HCT116 (cell line): Measurements from ENCODE around the gene RPRD1B. TPM values are rescaled to one million over a fixed set of nuclear protein-coding genes. Genes with fewer than 3 reads are reported as not detected.

Source experiments
- ATAC-seq: fragments of 200-7000 bp; cut with Tn5 transposase; 2 replicates; pipeline ENCODE4 v1.9.1; 2020; ENCODE audit warnings: mild to moderate bottlenecking, moderate library complexity
- BruUV-seq: library from RNA; stranded (reverse); fragments of 400-500 nt; replicated peaks from 2 replicates; lab custom pipeline; 2021; lab: Mats Ljungman, UMichigan
- CTCF ChIA-PET: fragments of 300-600 bp; sonication (Branson Sonifier 250); formaldehyde crosslinking; loops from one replicate; lab custom pipeline; 2021; ENCODE audit warnings: antibody characterized with exemption; lab: Charles Lee
- POLR2A ChIA-PET: fragments of 300-600, 350-600 bp; sonication (Branson Sonifier 250); formaldehyde crosslinking; loops from one replicate; lab custom pipeline; 2021; ENCODE audit warnings: antibody characterized with exemption; lab: Charles Lee
- RAD21 ChIA-PET, 2 experiments: fragments of 300-600 bp; sonication (Branson Sonifier 250); formaldehyde crosslinking; loops; one replicate each; lab custom pipeline; 2023; ENCODE audit warnings: low total read pairs in 2 of 2; ENCODE audit not compliant: uncharacterized antibody in 2 of 2, unreplicated experiment in 2 of 2, low non-redundant PET in 1 of 2; lab: Charles Lee
- DNase-seq: peaks from one replicate; pipeline ENCODE4 v3.0.0-alpha.2; 2010; ENCODE audit warnings: low read depth, low spot score
- H2AFZ ChIP-seq: fragments of 200-600 bp; shearing (Covaris generic), sonication (generic); 2 replicates; pipeline ENCODE4 v1.6.1; 2017; ENCODE audit warnings: low read depth, mixed run types, mixed read lengths, antibody characterized with exemption, low read length; ENCODE audit not compliant: poor library complexity, severe bottlenecking
- H3K27ac ChIP-seq: 2 replicates; pipeline ENCODE4 v1.5.1; 2012; ENCODE audit warnings: low read depth, low read length
- H3K27me3 ChIP-seq: fragments of 200-600 bp; sonication (generic); 2 replicates; pipeline ENCODE4 v1.6.1; 2016; ENCODE audit warnings: mixed run types, low read length, mixed read lengths; ENCODE audit not compliant: insufficient read depth
- H3K36me3 ChIP-seq, 2 experiments: fragments of 200-500 bp in 1 of 2; fragments of 200-600 bp in 1 of 2; sonication (Bioruptor generic) in 1 of 2; sonication (generic) in 1 of 2; 2 replicates each; pipeline versions ENCODE4 v1.5.1 to v1.6.1; 2014 to 2016; ENCODE audit warnings: low read length in 2 of 2, inconsistent platforms in 1 of 2, mixed read lengths in 1 of 2, mixed run types in 1 of 2; ENCODE audit not compliant: insufficient read depth in 2 of 2, control insufficient read depth in 1 of 2
- H3K4me1 ChIP-seq, 2 experiments: fragments of 200-600 bp in 1 of 2; sonication (generic) in 1 of 2; 2 replicates each; pipeline versions ENCODE4 v1.5.1 to v1.6.1; 2012 to 2017; ENCODE audit warnings: low read length in 2 of 2, inconsistent platforms in 1 of 2, mild to moderate bottlenecking in 1 of 2, mixed read lengths in 1 of 2, mixed run types in 1 of 2, moderate library complexity in 1 of 2; ENCODE audit not compliant: insufficient read depth in 2 of 2, control insufficient read depth in 1 of 2
- H3K4me2 ChIP-seq: fragments of 200-600 bp; sonication (generic); 2 replicates; pipeline ENCODE4 v1.6.1; 2017; ENCODE audit warnings: mixed run types, low read length, mixed read lengths
- H3K4me3 ChIP-seq, 2 experiments: fragments of 200-600 bp in 1 of 2; sonication (generic) in 1 of 2; replicated peaks in 1 of 2; 2 replicates each; pipeline ENCODE4 v1.5.1; 2011 to 2016; ENCODE audit warnings: low read length in 2 of 2, control low read depth in 1 of 2, low read depth in 1 of 2, mild to moderate bottlenecking in 1 of 2, mixed read lengths in 1 of 2, mixed run types in 1 of 2
- H3K79me2 ChIP-seq: fragments of 200-600 bp; sonication (generic); 2 replicates; pipeline ENCODE4 v1.6.1; 2017; ENCODE audit warnings: mild to moderate bottlenecking, mixed run types, low read length, moderate library complexity, mixed read lengths; ENCODE audit not compliant: insufficient read depth
- H3K9ac ChIP-seq: fragments of 200-600 bp; sonication (generic); 2 replicates; pipeline ENCODE4 v1.6.1; 2016; ENCODE audit warnings: low read length, mixed read lengths
- H3K9me2 ChIP-seq: fragments of 200-600 bp; sonication (generic), shearing (Covaris generic); 2 replicates; pipeline ENCODE4 v1.6.1; 2017; ENCODE audit warnings: mixed run types, mild to moderate bottlenecking, moderate library complexity; ENCODE audit not compliant: insufficient read depth
- H3K9me3 ChIP-seq, 2 experiments: fragments of 200-500 bp in 1 of 2; fragments of 200-600 bp in 1 of 2; sonication (Bioruptor generic) in 1 of 2; sonication (generic) in 1 of 2; 2 replicates each; pipeline ENCODE4 v1.6.1; 2014 to 2017; ENCODE audit warnings: low read length in 2 of 2, mixed read lengths in 2 of 2, inconsistent platforms in 1 of 2, low read depth in 1 of 2, mild to moderate bottlenecking in 1 of 2, mixed run types in 1 of 2, moderate library complexity in 1 of 2; ENCODE audit not compliant: control insufficient read depth in 1 of 2, insufficient read depth in 1 of 2
- H4K20me1 ChIP-seq: fragments of 200-600 bp; sonication (generic), shearing (Covaris generic); 2 replicates; pipeline ENCODE4 v1.6.1; 2017; ENCODE audit warnings: mixed run types, mild to moderate bottlenecking, moderate library complexity; ENCODE audit not compliant: insufficient read depth
- ATF3 ChIP-seq: IDR thresholded peaks from 2 replicates; pipeline ENCODE4 v1.6.1; 2012
- EGR1 ChIP-seq: IDR thresholded peaks from 2 replicates; pipeline ENCODE4 v1.6.1; 2012; ENCODE audit warnings: low read depth
- EZH2 ChIP-seq: fragments of 200-600 bp; sonication (generic); IDR thresholded peaks from 2 replicates; pipeline ENCODE4 v1.6.1; 2017; ENCODE audit warnings: antibody characterized with exemption, mixed run types
- JUND ChIP-seq: IDR thresholded peaks from 2 replicates; pipeline ENCODE4 v1.6.1; 2012
- POLR2AphosphoS5 ChIP-seq: IDR thresholded peaks from 2 replicates; pipeline ENCODE4 v1.6.1; 2011; ENCODE audit warnings: mild to moderate bottlenecking, low read depth, low read length, moderate library complexity
- REST ChIP-seq: IDR thresholded peaks from 2 replicates; pipeline ENCODE4 v1.6.1; 2012; ENCODE audit warnings: low read depth
- SIN3A ChIP-seq: IDR thresholded peaks from 2 replicates; pipeline ENCODE4 v1.6.1; 2012; ENCODE audit warnings: low read depth
- YY1 ChIP-seq: IDR thresholded peaks from 2 replicates; pipeline ENCODE4 v1.6.1; 2011; ENCODE audit warnings: low read length, low read depth, moderate library complexity, mild to moderate bottlenecking; ENCODE audit not compliant: insufficient replicate concordance; ENCODE audit errors: extremely low read depth
- ZFX ChIP-seq: fragments of 450-650 bp; IDR thresholded peaks from 2 replicates; pipeline ENCODE4 v1.6.1; 2017
- ZNF274 ChIP-seq: fragments of 200-500 bp; sonication (Bioruptor generic); IDR thresholded peaks from 2 replicates; pipeline ENCODE4 v1.6.1; 2014; ENCODE audit warnings: mild to moderate bottlenecking, low read depth, low read length, inconsistent platforms
- intact Hi-C: fragments of 100-400 bp; cut with micrococcal nuclease; formaldehyde crosslinking; loops from 2 replicates; pipeline ENCODE4 v1.10.0; 2022
- total RNA-seq: library from RNA; stranded (reverse); gene quantifications from one replicate; pipeline ENCODE4 v1.2.1, GENCODE V29; 2021; ENCODE audit not compliant: unreplicated experiment
- TF ChIP-seq, protein P1 (sequence below): IDR thresholded peaks from 2 replicates; pipeline ENCODE4 v1.6.1; 2011; ENCODE audit warnings: mild to moderate bottlenecking, low read length, moderate library complexity; ENCODE audit not compliant: insufficient replicate concordance; ENCODE audit errors: extremely low read depth

Gene RPRD1B
- total RNA-seq, 1 experiment from 2014 or later = 30.7 TPM

DNA sequence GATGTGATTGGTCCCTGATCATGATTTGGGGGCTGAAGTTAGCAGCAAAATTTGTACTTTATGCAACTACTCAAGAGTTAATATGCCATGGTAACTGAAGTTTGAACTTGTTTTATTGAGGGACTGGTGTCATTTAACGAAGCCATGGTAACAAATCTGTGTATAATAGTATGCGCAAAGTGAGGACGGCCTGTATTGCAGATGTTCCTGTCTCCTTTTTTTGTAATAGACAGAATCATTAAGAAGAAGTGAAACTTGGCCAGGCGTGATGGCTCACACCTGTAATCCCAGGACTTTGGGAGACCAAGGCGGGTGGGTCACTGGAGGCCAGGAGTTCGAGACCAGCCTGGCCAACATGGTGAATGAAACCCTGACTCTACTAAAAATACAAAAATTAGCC lies 22.3 kb downstream of the RPRD1B start:
- no TSS peak for BruUV-seq
- Histone ChIP-seq H3K36me3 (peaks cover 27 to 28% of the 10 kb centered on the region in 2 experiments; a peak in 3 of 4 replicates), H4K20me1 (no peaks in the 10 kb centered on the region), H3K9me2 (no peaks in the 10 kb centered on the region), H3K9ac (no peak overlapping the region), H3K4me3 (no peak overlapping the region), H3K27ac (no peak overlapping the region), H2AFZ (no peak overlapping the region), H3K27me3 (no peaks in the 10 kb centered on the region), H3K4me2 (no peak overlapping the region), H3K4me1 (no peaks in the 10 kb centered on the region), H3K79me2 (peaks cover 52% of the 10 kb centered on the region), H3K9me3 (no peaks in the 10 kb centered on the region)
- ATAC-seq (no peak), DNase-seq (no peak)
- intact Hi-C loops = loop anchor here (2.0 to 5.0 kb wide), 3 partner anchors 251 to 351 kb away; no protein-coding TSS in a partner anchor
- ChIA-PET CTCF (interaction anchor here (2.8 kb wide), 1 partner anchor 164 kb away, joined by 53 read pairs; no protein-coding TSS in a partner anchor), POLR2A (no interaction called here), RAD21 (no interaction called here)
- TF ChIP-seq YY1 (no peak), ATF3 (no peak), EZH2 (no peak), JUND (no peak), SIN3A (no peak), REST (no peak), EGR1 (no peak), ZFX (no peak), POLR2AphosphoS5 (no peak), ZNF274 (no peak)
- TF ChIP-seq, protein P1, sequence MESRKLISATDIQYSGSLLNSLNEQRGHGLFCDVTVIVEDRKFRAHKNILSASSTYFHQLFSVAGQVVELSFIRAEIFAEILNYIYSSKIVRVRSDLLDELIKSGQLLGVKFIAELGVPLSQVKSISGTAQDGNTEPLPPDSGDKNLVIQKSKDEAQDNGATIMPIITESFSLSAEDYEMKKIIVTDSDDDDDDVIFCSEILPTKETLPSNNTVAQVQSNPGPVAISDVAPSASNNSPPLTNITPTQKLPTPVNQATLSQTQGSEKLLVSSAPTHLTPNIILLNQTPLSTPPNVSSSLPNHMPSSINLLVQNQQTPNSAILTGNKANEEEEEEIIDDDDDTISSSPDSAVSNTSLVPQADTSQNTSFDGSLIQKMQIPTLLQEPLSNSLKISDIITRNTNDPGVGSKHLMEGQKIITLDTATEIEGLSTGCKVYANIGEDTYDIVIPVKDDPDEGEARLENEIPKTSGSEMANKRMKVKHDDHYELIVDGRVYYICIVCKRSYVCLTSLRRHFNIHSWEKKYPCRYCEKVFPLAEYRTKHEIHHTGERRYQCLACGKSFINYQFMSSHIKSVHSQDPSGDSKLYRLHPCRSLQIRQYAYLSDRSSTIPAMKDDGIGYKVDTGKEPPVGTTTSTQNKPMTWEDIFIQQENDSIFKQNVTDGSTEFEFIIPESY = no peak
